EH (cell line): Measurements from ENCODE around the gene CREBBP.

Source experiments
- DNase-seq: peaks from one replicate; pipeline ENCODE4 v3.0.0-alpha.2; 2015; ENCODE audit warnings: low read depth

The CREBBP gene

GRCh38 chr16:3879887-3880564 lies 487 bp downstream of the CREBBP start:
- peak; percentile 75 for DNase-seq

GRCh38 chr16:3879258-3879886 lies 1.1 kb downstream of the CREBBP start:
- DNase-seq: no peak

GRCh38 chr16:3878610-3879009 lies 1.9 kb downstream of the CREBBP start:
- DNase-seq: peak; percentile 49

GRCh38 chr16:3876695-3877094 lies 3.8 kb downstream of the CREBBP start:
- peak; percentile 58 for DNase-seq

- DNase-seq: no peak
Measured at GRCh38 chr16:3876160-3876559, 4.4 kb downstream of the CREBBP start.

GRCh38 chr16:3874794-3875692 lies 5.5 kb downstream of the CREBBP start:
- DNase-seq: no peak

- no peak for DNase-seq
Measured at GRCh38 chr16:3874242-3874641, 6.3 kb downstream of the CREBBP start.

- no peak for DNase-seq
Measured at GRCh38 chr16:3873482-3874173, 6.9 kb downstream of the CREBBP start.

GRCh38 chr16:3872216-3872895 lies 8.2 kb downstream of the CREBBP start:
- DNase-seq: peak; percentile 61

GRCh38 chr16:3868967-3869366 lies 11.5 kb downstream of the CREBBP start:
- DNase-seq: no peak

- no peak for DNase-seq
Measured at GRCh38 chr16:3868556-3868955, 12.0 kb downstream of the CREBBP start.

GRCh38 chr16:3866703-3867431 lies 13.6 kb downstream of the CREBBP start:
- DNase-seq: no peak

GRCh38 chr16:3865241-3865640 lies 15.3 kb downstream of the CREBBP start:
- no peak for DNase-seq

GRCh38 chr16:3864562-3864961 lies 16.0 kb downstream of the CREBBP start:
- no peak for DNase-seq

- no peak for DNase-seq
Measured at GRCh38 chr16:3863587-3863986, 16.9 kb downstream of the CREBBP start.

GRCh38 chr16:3861808-3862451 lies 18.6 kb downstream of the CREBBP start:
- peak; percentile 64 for DNase-seq

GRCh38 chr16:3859889-3860288 lies 20.6 kb downstream of the CREBBP start:
- DNase-seq: no peak

- no peak for DNase-seq
Measured at GRCh38 chr16:3858801-3859200, 21.7 kb downstream of the CREBBP start.

GRCh38 chr16:3857189-3858043 lies 23.1 kb downstream of the CREBBP start:
- DNase-seq: peak; percentile 40
